22Rv1 (cell line): Measurements from ENCODE around the gene ARHGAP42.

Experiments used
- H3K27ac ChIP-seq: fragments of 450-650 bp; 2 replicates; pipeline ENCODE4 v1.5.1; 2017
- ZFX ChIP-seq: fragments of 450-650 bp; IDR thresholded peaks from 2 replicates; pipeline ENCODE4 v1.6.1; 2017; ENCODE audit warnings: antibody characterized with exemption, borderline replicate concordance
- TF ChIP-seq, protein P1 (sequence below): fragments of 450-650 bp; IDR thresholded peaks from 2 replicates; pipeline ENCODE4 v1.5.1; 2017; ENCODE audit warnings: mild to moderate bottlenecking

Gene ARHGAP42

GRCh38 chr11:100980156-100980555, 293.1 kb downstream of the ARHGAP42 start:
- TF ChIP-seq, protein P1, sequence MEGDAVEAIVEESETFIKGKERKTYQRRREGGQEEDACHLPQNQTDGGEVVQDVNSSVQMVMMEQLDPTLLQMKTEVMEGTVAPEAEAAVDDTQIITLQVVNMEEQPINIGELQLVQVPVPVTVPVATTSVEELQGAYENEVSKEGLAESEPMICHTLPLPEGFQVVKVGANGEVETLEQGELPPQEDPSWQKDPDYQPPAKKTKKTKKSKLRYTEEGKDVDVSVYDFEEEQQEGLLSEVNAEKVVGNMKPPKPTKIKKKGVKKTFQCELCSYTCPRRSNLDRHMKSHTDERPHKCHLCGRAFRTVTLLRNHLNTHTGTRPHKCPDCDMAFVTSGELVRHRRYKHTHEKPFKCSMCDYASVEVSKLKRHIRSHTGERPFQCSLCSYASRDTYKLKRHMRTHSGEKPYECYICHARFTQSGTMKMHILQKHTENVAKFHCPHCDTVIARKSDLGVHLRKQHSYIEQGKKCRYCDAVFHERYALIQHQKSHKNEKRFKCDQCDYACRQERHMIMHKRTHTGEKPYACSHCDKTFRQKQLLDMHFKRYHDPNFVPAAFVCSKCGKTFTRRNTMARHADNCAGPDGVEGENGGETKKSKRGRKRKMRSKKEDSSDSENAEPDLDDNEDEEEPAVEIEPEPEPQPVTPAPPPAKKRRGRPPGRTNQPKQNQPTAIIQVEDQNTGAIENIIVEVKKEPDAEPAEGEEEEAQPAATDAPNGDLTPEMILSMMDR: peak; percentile 61
- TF ChIP-seq ZFX: no peak
- no peak overlapping the region for H3K27ac ChIP-seq

DNA sequence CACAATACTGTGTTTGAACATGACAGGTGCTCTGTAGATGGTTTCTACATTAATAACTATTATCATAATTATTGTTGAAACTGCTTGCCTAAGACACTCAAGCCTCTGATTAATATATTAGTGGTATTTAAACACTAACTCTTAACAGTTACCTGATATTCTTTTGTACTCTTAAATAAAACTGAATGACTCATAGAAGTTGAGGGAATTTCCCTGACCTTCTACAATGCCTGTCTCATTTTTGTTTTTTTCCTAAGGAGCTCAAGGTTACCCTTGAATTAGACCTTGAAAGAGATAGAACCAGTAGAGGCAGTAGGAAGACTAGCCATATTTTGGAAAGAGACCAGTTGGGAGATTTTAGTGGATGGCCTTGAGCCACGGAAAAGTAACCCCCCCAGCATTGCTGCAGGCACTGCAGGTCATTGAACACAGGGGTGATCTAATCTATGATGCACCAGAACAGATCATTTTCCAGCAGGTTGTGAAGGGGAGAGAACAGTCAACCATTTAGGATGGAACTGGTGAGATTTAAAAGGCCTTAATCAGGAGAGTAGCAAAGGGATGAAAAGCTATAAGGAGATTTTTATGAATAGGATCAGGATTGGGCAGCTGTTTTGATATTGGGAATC, 294.2 kb downstream of the ARHGAP42 start:
- H3K27ac ChIP-seq: no peak overlapping the region
- no peak for TF ChIP-seq ZFX
- TF ChIP-seq, protein P1: no peak

DNA sequence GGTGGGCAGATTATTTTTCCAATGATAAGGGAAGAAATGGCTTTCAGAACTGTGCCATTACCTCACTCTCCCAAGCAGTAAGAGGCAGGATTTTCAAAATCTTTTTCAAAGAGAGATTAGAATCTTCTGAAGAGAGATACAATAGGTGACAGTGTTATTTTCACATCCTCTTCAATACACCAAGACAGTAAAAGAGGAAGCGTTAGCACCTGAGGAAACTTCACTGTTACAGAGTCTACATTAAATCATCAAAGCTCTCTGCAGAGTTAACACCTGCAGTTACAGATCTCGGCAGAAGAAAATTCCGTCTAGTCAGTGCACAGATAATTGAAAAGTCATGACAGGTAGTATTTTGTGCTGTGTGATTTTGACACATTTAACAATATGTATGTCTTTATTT, 297.6 kb downstream of the ARHGAP42 start:
- TF ChIP-seq, protein P1: no peak
- TF ChIP-seq ZFX: no peak
- no peak overlapping the region for H3K27ac ChIP-seq

- no peak overlapping the region for H3K27ac ChIP-seq
- TF ChIP-seq, protein P1: no peak
- TF ChIP-seq ZFX: no peak
Measured at GRCh38 chr11:100990931-100991330, 303.8 kb downstream of the ARHGAP42 start.

DNA sequence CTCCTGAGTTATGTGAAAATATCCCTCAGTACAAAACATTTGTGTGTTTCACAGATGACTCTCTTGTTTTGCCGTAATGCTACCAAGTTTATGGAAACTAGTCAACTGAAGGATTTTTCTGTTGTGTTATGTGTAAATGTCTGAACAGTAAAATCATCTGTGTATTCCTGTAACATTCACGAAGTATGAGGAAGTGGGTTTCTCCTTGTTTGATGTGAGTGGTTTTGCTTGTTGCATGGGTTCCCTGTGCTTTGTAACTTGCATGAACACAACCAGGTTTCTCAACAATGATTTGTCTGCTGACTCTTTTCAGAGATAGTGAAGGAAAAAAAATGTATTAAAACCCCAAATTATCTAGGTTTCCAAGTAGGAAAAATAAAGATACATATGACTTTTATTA, 304.5 kb downstream of the ARHGAP42 start:
- TF ChIP-seq ZFX: no peak
- TF ChIP-seq, protein P1: no peak
- no peak overlapping the region for H3K27ac ChIP-seq

GRCh38 chr11:100994966-100995365, 307.9 kb downstream of the ARHGAP42 start:
- TF ChIP-seq, protein P1: no peak
- TF ChIP-seq ZFX: no peak
- H3K27ac ChIP-seq: no peak overlapping the region

GRCh38 chr11:100999756-101000155, 312.7 kb downstream of the ARHGAP42 start:
- H3K27ac ChIP-seq: no peak overlapping the region
- TF ChIP-seq, protein P1: no peak
- no peak for TF ChIP-seq ZFX
